Effector CD8-positive, alpha-beta T cell (primary cell): ENCODE results near the gene CSTB.
A peak's percentile ranks its signal among the peaks of the same experiment; 100 is the strongest.
"Not testable (repeated sequence)": the region's sequence is repeated elsewhere in the genome, so short reads cannot be mapped to it uniquely, and the experiment has no call there.

Experiments
- DNase-seq: peaks from one replicate; lab custom pipeline; 2025; lab: John Stamatoyannopoulos, UW
- total RNA-seq, 4 experiments: gene quantifications; one replicate each; lab custom pipeline; 2026; lab: John Stamatoyannopoulos, UW

CSTB gene
- total RNA-seq, result 17.3 to 46.1 (median 27.1) reads per million in 4 experiments

GRCh38 chr21:43775795-43776430 is at the start of gene CSTB:
Gene CSTB (minus strand): TSS chr21:43776308. CDS start chr21:43776269, 39 bp downstream.
- peak; percentile 78 for DNase-seq

- no peak for DNase-seq
Measured at GRCh38 chr21:43825242-43825935, 49.3 kb upstream of the CSTB start.

GRCh38 chr21:43824333-43825241 is 48.5 kb upstream of the CSTB start:
- no peak for DNase-seq

GRCh38 chr21:43822741-43823140 is 46.6 kb upstream of the CSTB start:
- not testable (repeated sequence) for DNase-seq

GRCh38 chr21:43822166-43822565 is 46.1 kb upstream of the CSTB start:
- not testable (repeated sequence) for DNase-seq

- DNase-seq, result no peak
Measured at GRCh38 chr21:43820466-43820865, 44.4 kb upstream of the CSTB start.

- DNase-seq, result no peak
Measured at GRCh38 chr21:43819511-43820405, 43.6 kb upstream of the CSTB start.

- no peak for DNase-seq
Measured at GRCh38 chr21:43818685-43819084, 42.6 kb upstream of the CSTB start.

GRCh38 chr21:43817157-43818086 is 41.3 kb upstream of the CSTB start:
- DNase-seq, result no peak

GRCh38 chr21:43816611-43817071 is 40.5 kb upstream of the CSTB start:
- DNase-seq, result no peak

GRCh38 chr21:43815991-43816390 is 39.9 kb upstream of the CSTB start:
- no peak for DNase-seq

- peak; percentile 32 for DNase-seq
Measured at GRCh38 chr21:43815107-43815613, 39.1 kb upstream of the CSTB start.

- DNase-seq, result no peak
Measured at GRCh38 chr21:43814215-43815106, 38.4 kb upstream of the CSTB start.

GRCh38 chr21:43813656-43813980 is 37.5 kb upstream of the CSTB start:
- DNase-seq, result no peak

GRCh38 chr21:43812957-43813655 is 37.0 kb upstream of the CSTB start:
- DNase-seq, result no peak

GRCh38 chr21:43812139-43812821 is 36.2 kb upstream of the CSTB start:
- no peak for DNase-seq

- DNase-seq, result no peak
Measured at GRCh38 chr21:43811262-43812105, 35.4 kb upstream of the CSTB start.
